ENCODE measurements around the gene ESYT2. TPM values are rescaled to one million over a fixed set of nuclear protein-coding genes. Genes with fewer than 3 reads are reported as not detected.
A peak's percentile ranks its signal among the peaks of the same experiment; 100 is the strongest.
"Not testable (repeated sequence)": the region's sequence is repeated elsewhere in the genome, so short reads cannot be mapped to it uniquely, and the experiment has no call there.

ESYT2 gene
- total RNA-seq, 3 donors from 2014 or later = 48.7 to 59.7 (median 57.1) TPM

- Mint-ChIP-seq H3K36me3 (ENCODE audit: insufficient read depth) (no peaks in the 10 kb centered on the region), H3K27me3 (ENCODE audit: low read depth) (no peaks in the 10 kb centered on the region), H3K9me3 (no peaks in the 10 kb centered on the region), H3K4me3 (no peak overlapping the region), H3K4me1 (ENCODE audit: low read depth) (peaks cover 28% of the 10 kb centered on the region)
- DNase-seq (no peak), ATAC-seq (no peak)
These were observed 14.5 kb upstream of the ESYT2 start for GRCh38 chr7:158843771-158844170.

GRCh38 chr7:158842486-158842885 lies 13.2 kb upstream of the ESYT2 start:
- ATAC-seq = peak; percentile 34 to 41
- H3K4me3 Mint-ChIP-seq = no peak overlapping the region
- H3K36me3 Mint-ChIP-seq (ENCODE audit: insufficient read depth) = no peaks in the 10 kb centered on the region

GRCh38 chr7:158840604-158841003 lies 11.3 kb upstream of the ESYT2 start:
- Mint-ChIP-seq H3K4me3 (no peak overlapping the region), H3K9me3 (no peaks in the 10 kb centered on the region), H3K4me1 (ENCODE audit: low read depth) (peaks cover 9% of the 10 kb centered on the region), H3K27me3 (ENCODE audit: low read depth) (no peaks in the 10 kb centered on the region), H3K36me3 (ENCODE audit: insufficient read depth) (no peaks in the 10 kb centered on the region)
- DNase-seq (no peak), ATAC-seq (no peak)

More at GRCh38 chr7:158842486-158842885, 13.2 kb upstream of the ESYT2 start:
- no peaks in the 10 kb centered on the region for H3K9me3 Mint-ChIP-seq
- no peaks in the 10 kb centered on the region for H3K27me3 Mint-ChIP-seq (ENCODE audit: low read depth)
- H3K4me1 Mint-ChIP-seq (ENCODE audit: low read depth) = peaks cover 17% of the 10 kb centered on the region
- DNase-seq = no peak

DNA sequence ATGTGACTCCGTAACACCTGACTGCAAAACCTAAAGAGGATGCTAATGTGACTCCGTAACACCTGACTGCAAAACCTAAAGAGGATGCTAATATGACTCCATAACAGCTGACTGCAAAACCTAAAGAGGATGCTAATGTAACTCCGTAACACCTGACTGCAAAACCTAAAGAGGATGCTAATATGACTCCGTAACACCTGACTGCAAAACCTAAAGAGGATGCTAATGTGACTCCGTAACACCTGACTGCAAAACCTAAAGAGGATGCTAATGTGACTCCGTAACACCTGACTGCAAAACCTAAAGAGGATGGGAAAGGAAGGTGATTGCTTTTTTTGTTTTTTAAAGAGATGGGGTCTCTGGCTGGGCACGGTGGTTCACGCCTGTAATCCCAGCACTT lies 9.9 kb upstream of the ESYT2 start:
- H3K4me1 Mint-ChIP-seq (ENCODE audit: low read depth); ATAC-seq; H3K36me3 Mint-ChIP-seq (ENCODE audit: insufficient read depth); DNase-seq; H3K4me3 Mint-ChIP-seq; H3K27me3 Mint-ChIP-seq (ENCODE audit: low read depth); H3K9me3 Mint-ChIP-seq: not testable (repeated sequence)

- DNase-seq (no peak), ATAC-seq (no peak)
- no peaks in the 10 kb centered on the region for H3K36me3 Mint-ChIP-seq (ENCODE audit: insufficient read depth)
- no peaks in the 10 kb centered on the region for H3K27me3 Mint-ChIP-seq (ENCODE audit: low read depth)
- H3K4me3 Mint-ChIP-seq = no peak overlapping the region
- no peaks in the 10 kb centered on the region for H3K9me3 Mint-ChIP-seq
- H3K4me1 Mint-ChIP-seq (ENCODE audit: low read depth) = peaks cover 9% of the 10 kb centered on the region
These were observed 8.7 kb upstream of the ESYT2 start for GRCh38 chr7:158837790-158838637.

DNA sequence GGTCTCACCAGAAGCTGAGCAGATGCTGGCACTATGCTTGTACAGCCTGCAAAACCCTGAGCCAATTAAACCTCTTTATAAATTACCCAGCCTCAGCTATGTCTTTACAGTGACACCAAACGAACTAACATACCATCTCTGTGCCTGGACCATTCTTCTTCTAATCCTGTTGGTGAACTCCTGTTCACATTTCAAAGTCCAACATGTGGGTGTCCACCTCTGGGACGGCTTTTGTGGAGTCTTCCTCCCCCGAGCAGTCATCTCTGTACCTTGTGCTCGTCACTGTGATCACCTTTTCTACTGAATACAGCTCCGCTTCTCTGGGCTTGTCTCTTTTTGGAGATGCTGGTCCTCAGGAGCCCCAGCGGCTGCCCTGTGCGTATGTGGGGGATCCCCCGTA lies 7.4 kb upstream of the ESYT2 start:
- Mint-ChIP-seq H3K9me3 (no peaks in the 10 kb centered on the region), H3K4me1 (ENCODE audit: low read depth) (peaks cover under 1% of the 10 kb centered on the region), H3K4me3 (no peak overlapping the region), H3K36me3 (ENCODE audit: insufficient read depth) (no peaks in the 10 kb centered on the region), H3K27me3 (ENCODE audit: low read depth) (no peaks in the 10 kb centered on the region)
- ATAC-seq = no peak
- DNase-seq = no peak

DNA sequence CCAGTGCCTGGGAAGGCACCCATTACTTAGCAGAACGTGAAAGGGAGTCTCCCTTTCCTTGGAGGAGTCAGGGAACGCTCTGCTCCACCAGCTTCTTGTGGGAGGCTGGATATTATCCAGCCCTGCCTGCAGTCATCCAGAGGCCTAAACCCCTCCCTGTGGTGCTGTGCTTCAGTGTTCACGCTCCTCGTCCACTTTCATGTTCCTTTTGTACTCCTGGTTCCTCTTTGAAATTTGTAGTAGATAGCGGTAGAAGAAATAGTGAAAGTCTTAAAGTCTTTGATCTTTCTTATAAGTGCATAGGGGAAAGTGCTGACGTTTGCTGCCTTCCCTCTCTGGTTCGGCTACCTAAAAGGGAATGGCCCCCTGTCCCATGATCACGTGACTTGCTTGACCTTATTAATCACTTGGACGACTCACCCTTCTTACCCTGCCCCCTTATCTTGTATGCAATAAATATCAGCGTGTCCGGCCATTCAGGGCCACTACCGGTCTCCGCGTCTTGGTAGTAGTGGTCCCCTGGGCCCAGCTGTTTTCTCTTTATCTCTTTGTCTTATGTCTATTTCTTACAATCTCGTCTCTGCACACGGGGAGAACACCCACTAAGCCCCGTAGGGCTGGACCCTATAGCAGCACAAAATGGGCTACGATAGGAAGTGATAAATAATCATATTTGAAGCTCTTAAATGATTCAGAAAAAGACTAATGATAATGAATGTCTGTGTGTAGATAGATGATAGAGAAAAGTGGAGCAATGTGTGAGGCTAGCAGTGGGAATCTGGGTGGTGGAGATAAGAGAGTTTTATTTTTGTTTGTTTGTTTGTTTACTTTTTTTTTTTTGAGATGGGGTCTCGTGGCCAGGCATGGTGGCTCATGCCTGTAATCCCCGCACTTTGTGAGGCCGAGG lies 5.8 kb upstream of the ESYT2 start:
- ATAC-seq (no peak), DNase-seq (no peak)
- H3K27me3 Mint-ChIP-seq (ENCODE audit: low read depth) = no peaks in the 10 kb centered on the region
- no peaks in the 10 kb centered on the region for H3K36me3 Mint-ChIP-seq (ENCODE audit: insufficient read depth)
- peaks cover 11% of the 10 kb centered on the region for H3K4me1 Mint-ChIP-seq (ENCODE audit: low read depth)
- no peak overlapping the region for H3K4me3 Mint-ChIP-seq
- no peaks in the 10 kb centered on the region for H3K9me3 Mint-ChIP-seq

- no peaks in the 10 kb centered on the region for H3K9me3 Mint-ChIP-seq
- no peaks in the 10 kb centered on the region for H3K36me3 Mint-ChIP-seq (ENCODE audit: insufficient read depth)
- no peaks in the 10 kb centered on the region for H3K27me3 Mint-ChIP-seq (ENCODE audit: low read depth)
- DNase-seq (no peak), ATAC-seq (no peak)
- peaks cover 13% of the 10 kb centered on the region for H3K4me1 Mint-ChIP-seq (ENCODE audit: low read depth)
- no peak overlapping the region for H3K4me3 Mint-ChIP-seq
These were observed 3.7 kb upstream of the ESYT2 start for GRCh38 chr7:158832994-158833393.

DNA sequence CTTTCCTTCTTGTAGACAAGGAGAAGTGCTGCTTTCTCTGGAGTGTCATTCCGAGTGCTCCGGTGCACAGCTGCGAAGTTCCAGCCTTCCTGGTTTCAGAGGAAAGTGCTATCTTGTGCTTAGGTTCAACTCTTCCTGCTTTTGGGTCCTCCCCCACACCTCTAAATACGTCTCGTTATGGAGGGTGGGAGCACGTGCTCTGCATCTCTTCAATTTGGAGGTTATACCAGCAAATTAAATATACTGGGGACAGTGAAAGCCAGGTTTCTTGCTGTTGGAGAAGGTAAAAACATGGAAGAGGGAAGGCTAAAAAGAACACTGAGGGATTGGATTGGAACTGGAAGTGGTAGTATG lies 2.4 kb upstream of the ESYT2 start:
- peaks cover 4% of the 10 kb centered on the region for H3K36me3 Mint-ChIP-seq (ENCODE audit: insufficient read depth)
- no peaks in the 10 kb centered on the region for H3K27me3 Mint-ChIP-seq (ENCODE audit: low read depth)
- H3K4me1 Mint-ChIP-seq (ENCODE audit: low read depth) = peaks cover 22% of the 10 kb centered on the region
- no peaks in the 10 kb centered on the region for H3K9me3 Mint-ChIP-seq
- no peak overlapping the region for H3K4me3 Mint-ChIP-seq
- ATAC-seq = no peak
- DNase-seq = no peak

DNA sequence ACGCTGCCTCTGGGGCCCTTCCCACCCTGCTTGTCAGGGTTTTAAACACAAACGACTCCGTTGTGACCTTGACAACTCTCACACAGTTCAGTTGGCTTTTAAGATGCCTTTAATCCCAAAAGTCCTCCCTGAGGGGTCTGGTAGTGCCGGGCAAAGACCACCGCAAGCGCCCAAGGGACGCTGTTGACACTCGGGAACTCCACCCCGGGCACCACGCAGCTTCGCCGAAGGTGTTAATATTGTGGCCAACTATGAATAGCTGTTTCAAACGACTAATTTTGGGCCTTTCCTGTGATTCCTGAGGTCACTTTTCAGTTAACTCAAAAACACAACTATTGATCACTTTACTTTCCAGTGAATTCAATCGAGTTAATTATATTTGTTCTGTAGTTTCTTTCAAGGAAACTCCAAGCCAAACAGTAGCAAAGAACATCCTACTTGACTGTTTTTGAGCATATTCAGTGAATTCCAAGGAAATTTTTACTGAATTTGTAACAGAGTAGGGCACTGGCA lies 958 bp upstream of the ESYT2 start:
- H3K27me3 Mint-ChIP-seq (ENCODE audit: low read depth) = no peaks in the 10 kb centered on the region
- no peak for DNase-seq
- peaks cover 5% of the 10 kb centered on the region for H3K36me3 Mint-ChIP-seq (ENCODE audit: insufficient read depth)
- H3K9me3 Mint-ChIP-seq = no peaks in the 10 kb centered on the region
- ATAC-seq = no peak
- H3K4me3 Mint-ChIP-seq = peak overlapping the region; percentile 81
- H3K4me1 Mint-ChIP-seq (ENCODE audit: low read depth) = peaks cover 30% of the 10 kb centered on the region

- H3K27me3 Mint-ChIP-seq (ENCODE audit: low read depth) = no peaks in the 10 kb centered on the region
- H3K36me3 Mint-ChIP-seq (ENCODE audit: insufficient read depth) = peaks cover 5% of the 10 kb centered on the region
- H3K9me3 Mint-ChIP-seq = no peaks in the 10 kb centered on the region
- H3K4me1 Mint-ChIP-seq (ENCODE audit: low read depth) = peaks cover 41% of the 10 kb centered on the region
- H3K4me3 Mint-ChIP-seq = peak overlapping the region; percentile 89
- DNase-seq (peak; percentile 60), ATAC-seq (peak; percentile 68 to 71)
These were observed 328 bp downstream of the ESYT2 start for GRCh38 chr7:158829021-158829341.

GRCh38 chr7:158828133-158829020 lies 932 bp downstream of the ESYT2 start:
- peak overlapping the region; percentile 89 for H3K4me3 Mint-ChIP-seq
- H3K4me1 Mint-ChIP-seq (ENCODE audit: low read depth) = peaks cover 44% of the 10 kb centered on the region
- peaks cover 5% of the 10 kb centered on the region for H3K36me3 Mint-ChIP-seq (ENCODE audit: insufficient read depth)
- ATAC-seq (peak in 1 of 2 donors; percentile 1), DNase-seq (peak; percentile 23)
- H3K27me3 Mint-ChIP-seq (ENCODE audit: low read depth) = no peaks in the 10 kb centered on the region
- no peaks in the 10 kb centered on the region for H3K9me3 Mint-ChIP-seq

GRCh38 chr7:158827411-158828132 lies 1.7 kb downstream of the ESYT2 start:
- no peaks in the 10 kb centered on the region for H3K27me3 Mint-ChIP-seq (ENCODE audit: low read depth)
- ATAC-seq (no peak), DNase-seq (no peak)
- no peaks in the 10 kb centered on the region for H3K9me3 Mint-ChIP-seq
- peaks cover 5% of the 10 kb centered on the region for H3K36me3 Mint-ChIP-seq (ENCODE audit: insufficient read depth)
- peaks cover 48% of the 10 kb centered on the region for H3K4me1 Mint-ChIP-seq (ENCODE audit: low read depth)
- H3K4me3 Mint-ChIP-seq = peak overlapping the region; percentile 89
